Activated CD8-positive, alpha-beta memory T cell treated with anti-CD3 and anti-CD28 coated beads for 36 hours (primary cell): ENCODE results near the gene REEP5. TPM values are rescaled to one million over a fixed set of nuclear protein-coding genes. Genes with fewer than 3 reads are reported as not detected.
"Not testable (repeated sequence)": the region's sequence is repeated elsewhere in the genome, so short reads cannot be mapped to it uniquely, and the experiment has no call there.

Experiments
- CTCF ChIA-PET: fragments of 350-600 bp; sonication (Branson Sonifier 250); formaldehyde crosslinking; loops from one replicate; lab custom pipeline; 2021; ENCODE audit warnings: antibody characterized with exemption; lab: Charles Lee
- POLR2A ChIA-PET: fragments of 350-600 bp; sonication (Branson Sonifier 250); formaldehyde crosslinking; loops from one replicate; lab custom pipeline; 2021; ENCODE audit warnings: antibody characterized with exemption; lab: Charles Lee
- total RNA-seq, 2 experiments: library from RNA; stranded (reverse); gene quantifications; one replicate each; pipeline ENCODE4 v1.2.3, GENCODE V29; 2021

The REEP5 gene
- 10 to 100 TPM; 70.2 to 70.7 TPM for total RNA-seq

DNA sequence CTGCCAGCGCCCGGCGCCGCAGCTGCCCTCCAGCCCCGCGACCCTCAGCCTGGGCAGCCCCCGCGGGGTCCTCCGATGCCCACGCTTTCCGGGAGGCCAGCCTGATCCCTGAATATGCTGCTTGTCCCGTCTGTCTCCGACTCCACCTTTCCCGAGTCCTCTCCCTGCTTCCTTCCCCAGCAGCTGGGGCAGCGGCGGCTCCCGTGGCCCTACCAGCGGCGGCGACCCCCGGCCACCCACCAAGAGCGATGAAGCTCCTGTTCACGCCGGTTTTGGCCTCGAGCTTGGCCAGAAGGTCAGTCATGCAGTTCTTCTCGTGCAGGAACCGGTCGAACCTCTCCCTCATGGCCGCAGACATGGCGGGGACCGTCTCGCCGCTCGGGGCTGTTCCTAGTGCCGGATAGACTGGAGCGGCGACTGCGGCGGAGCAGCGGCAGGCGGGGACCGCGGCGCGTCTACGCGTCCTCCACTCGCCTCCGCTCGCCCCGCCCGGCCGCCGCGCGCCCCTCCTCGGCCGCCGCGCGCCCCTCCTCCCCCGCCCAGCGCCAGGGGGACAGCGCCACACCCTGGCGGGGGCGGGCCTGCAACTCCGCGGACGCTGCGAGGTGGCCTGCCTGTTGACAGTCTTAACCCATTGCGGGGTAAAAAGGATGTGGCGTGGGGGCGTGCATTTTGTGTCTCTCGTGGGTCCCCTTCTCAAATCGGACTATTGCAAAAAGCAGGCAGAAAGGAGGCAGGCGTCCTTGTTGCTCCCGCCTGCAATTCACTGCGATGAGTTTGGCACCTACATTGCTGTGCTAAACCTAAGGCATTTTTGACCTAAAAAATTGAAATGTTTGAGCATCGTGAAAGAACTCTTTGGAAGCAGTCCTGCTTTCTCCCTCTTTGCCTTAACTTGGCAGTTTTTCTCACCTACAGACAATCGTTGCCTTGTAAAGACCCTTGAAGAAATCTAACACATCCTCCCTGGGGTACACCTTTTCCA is at the start of gene REEP5:
TSS of gene REEP5 (minus strand) at position 395 of the 985 bp plus-strand sequence. CDS start at position 358, 37 bp downstream.
- CTCF ChIA-PET, result interaction anchor here (0.8 to 3.0 kb wide), 8 partner anchors 28 to 110 kb away, joined by 3 to 14 read pairs (median 4); partner anchors contain the start of gene DCP2
- POLR2A ChIA-PET, result interaction anchor here (0.6 to 2.4 kb wide), 7 partner anchors 9 to 151 kb away, joined by 3 to 13 read pairs (median 3); partner anchors contain the start of gene DCP2

DNA sequence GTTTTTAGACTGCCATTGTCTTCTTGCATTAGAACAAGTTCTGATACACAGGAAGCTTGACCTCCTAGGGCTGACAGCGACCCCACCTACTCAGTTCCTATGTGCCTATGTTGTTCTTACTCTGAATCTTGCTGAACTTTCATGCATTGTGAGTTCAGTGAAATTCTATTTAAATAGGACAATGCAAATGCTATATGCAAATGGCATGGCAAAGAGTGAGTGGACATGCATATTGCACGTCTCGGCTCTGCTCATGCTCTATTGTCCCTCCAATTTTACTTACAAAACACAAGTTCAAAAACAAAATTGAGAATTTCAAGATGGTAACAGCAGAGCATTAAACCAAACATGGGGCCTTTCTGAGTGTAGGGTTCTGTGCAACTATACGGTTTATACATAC is 49.2 kb upstream of the REEP5 start:
- CTCF ChIA-PET, result no interaction called here
- POLR2A ChIA-PET, result no interaction called here

DNA sequence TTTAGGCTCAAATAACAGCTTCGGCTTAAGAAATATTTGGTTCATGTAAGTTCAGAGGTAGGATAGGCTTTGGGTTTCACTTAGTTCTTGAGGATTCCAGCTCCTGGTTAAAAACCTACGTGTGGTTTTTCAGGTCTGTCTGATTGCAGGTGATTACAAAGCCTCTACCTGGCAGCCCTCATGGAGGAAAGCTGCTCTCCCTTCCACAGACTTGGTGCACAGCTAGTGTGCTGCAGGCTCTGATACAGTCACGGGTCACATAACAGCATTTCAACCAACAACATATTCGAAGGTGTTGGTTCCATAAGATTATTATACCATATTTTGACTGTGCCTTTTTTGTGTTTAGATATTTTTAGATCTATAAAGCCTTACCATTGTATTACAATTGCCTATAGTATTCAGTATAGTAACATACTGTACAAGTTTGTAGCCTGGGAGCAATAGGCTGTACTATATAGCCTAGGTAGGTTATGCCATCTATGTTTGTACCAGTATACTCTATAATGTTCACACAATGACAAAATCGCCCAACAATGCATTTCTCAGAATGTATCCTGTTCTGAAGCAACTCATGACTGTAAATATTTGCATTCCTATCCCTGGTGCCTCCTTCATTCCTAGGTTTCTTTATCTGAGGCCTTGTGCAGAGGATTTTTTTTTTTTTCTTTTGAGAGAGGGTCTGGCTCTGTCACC is 46.5 kb upstream of the REEP5 start:
- CTCF ChIA-PET, result interaction anchor here (1.9 kb wide), 1 partner anchor 35 kb away, joined by 5 read pairs; no protein-coding TSS in a partner anchor
- POLR2A ChIA-PET, result interaction anchor here (2.2 kb wide), 1 partner anchor 8 kb away, joined by 9 read pairs; the partner anchor contains the start of gene DCP2

DNA sequence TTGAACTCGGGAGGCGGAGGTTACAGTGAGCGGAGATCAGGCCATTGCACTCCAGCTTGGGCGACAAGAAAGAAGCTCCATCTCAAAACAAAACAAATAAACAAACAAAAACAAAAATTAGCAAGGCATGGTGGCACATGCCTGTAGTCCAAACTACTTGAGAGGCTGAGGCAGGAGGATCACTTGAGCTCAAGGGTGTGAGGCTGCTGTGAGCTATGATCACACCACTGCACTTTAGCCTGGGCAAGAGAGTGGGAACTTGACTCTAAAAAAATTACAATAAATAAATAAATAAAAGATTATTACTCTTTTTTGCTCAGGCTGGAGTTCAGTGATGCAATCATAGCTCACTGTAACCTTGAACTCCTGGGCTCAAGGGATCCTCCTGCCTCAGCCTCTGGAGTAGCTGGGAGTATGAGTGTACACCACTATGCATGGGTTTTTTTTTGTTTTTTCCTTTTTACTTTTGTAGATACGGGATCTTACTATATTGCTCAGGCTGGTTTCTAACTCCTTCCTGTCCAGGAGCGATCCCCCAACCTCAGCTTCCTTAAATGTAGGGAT is 45.6 kb upstream of the REEP5 start:
- POLR2A ChIA-PET, result interaction anchor here (2.2 kb wide), 1 partner anchor 9 kb away, joined by 9 read pairs; the partner anchor contains the start of gene DCP2
- CTCF ChIA-PET, result no interaction called here

- ChIA-PET POLR2A (interaction anchor here (2.2 kb wide), 1 partner anchor 11 kb away, joined by 9 read pairs; the partner anchor contains the start of gene DCP2), CTCF (interaction anchor here (0.6 to 1.9 kb wide), 4 partner anchors 11 to 50 kb away, joined by 3 to 7 read pairs (median 4); partner anchors contain the start of genes DCP2 and REEP5)
Measured at GRCh38 chr5:112965733-112966306, 43.8 kb upstream of the REEP5 start.

DNA sequence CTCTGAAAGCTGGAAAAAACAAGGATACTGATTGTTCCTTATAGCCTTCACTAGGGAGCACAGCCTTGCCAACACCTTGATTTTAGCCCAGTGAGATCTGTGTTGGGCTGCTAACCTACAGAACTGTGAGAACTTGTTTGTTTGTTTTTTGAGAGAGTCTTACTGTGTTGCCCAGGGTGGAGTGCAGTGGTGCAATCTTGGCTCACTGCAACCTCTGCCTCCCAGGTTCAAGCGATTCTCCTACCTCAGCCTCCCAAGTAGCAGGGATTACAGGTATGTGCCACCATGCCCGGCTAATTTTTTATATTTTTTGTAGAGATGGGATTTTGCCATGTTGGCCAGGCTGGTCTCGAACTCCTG is 41.3 kb upstream of the REEP5 start:
- CTCF ChIA-PET, result interaction anchor here (1.7 kb wide), 2 partner anchors 14 to 41 kb away, joined by 4 to 9 read pairs; partner anchors contain the start of gene REEP5
- POLR2A ChIA-PET, result interaction anchor here (1.2 kb wide), 1 partner anchor 42 kb away, joined by 3 read pairs; no protein-coding TSS in a partner anchor

- POLR2A ChIA-PET, result no interaction called here
- CTCF ChIA-PET, result interaction anchor here (0.6 to 1.6 kb wide), 2 partner anchors 15 to 35 kb away, joined by 4 read pairs; partner anchors contain the start of gene DCP2
Measured at GRCh38 chr5:112960863-112961504, 39.0 kb upstream of the REEP5 start.

- POLR2A ChIA-PET, result no interaction called here
- CTCF ChIA-PET, result interaction anchor here (0.6 to 1.6 kb wide), 3 partner anchors 16 to 71 kb away, joined by 3 to 4 read pairs (median 4); partner anchors contain the start of gene DCP2
Measured at GRCh38 chr5:112960315-112960714, 38.3 kb upstream of the REEP5 start.

DNA sequence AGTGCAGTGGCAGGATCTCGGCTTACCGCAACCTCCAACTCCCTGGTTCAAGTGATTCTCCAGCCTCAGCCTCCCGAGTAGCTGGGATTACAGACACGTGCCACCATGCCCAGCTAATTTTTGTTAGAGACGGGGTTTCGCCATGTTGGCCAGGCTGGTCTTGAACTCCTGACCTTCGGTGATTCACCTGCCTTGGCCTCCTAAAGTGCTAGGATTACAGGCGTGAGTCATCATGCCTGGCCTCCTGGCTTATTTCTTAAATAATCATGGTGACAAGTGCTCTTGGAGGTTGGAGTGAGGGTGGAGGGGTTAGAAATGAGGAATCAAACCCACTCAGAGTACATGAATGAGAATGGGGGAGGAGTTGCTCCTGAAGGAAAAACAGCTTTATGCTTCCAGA is 37.8 kb upstream of the REEP5 start:
- POLR2A ChIA-PET, result not testable (repeated sequence)
- CTCF ChIA-PET, result interaction anchor here (0.6 to 0.9 kb wide), 2 partner anchors 34 to 71 kb away, joined by 3 to 4 read pairs; no protein-coding TSS in a partner anchor

- POLR2A ChIA-PET, result no interaction called here
- CTCF ChIA-PET, result no interaction called here
Measured at GRCh38 chr5:112958093-112959088, 36.4 kb upstream of the REEP5 start.

DNA sequence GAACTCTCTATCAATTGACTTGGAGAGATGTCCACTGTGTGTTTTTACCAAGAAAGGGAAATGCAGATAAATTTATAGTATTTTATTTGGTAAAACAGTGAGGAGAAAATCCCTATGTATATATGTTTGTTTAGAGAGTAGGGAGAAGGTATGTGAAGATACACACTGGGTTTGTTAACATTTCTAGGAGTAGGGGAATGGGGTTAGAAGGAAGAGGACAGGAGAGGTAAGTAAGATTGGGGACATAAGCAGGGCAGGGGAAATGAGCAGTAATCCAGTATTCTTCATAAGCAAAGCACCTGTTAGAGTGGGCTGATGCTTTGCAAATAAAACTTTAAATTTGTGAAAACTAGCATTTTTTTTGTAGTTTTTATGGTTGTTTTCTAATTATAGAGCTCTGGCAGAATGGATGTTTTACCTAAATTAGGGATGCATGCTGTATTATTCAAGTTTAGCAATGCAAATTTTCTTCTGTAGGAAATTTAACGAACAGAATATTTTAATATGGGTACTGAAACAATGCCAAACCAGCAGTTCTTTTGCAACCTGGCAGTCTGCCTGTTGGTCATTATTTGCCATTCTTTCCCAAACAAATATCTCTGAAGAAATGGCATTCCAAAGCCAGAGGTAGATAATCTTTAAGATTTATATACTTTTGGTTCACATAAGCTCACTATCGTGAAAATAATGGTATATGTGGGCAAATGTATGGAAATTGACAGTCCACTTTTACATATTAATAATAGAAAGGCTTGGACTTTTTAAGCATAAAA is 35.2 kb upstream of the REEP5 start:
- ChIA-PET CTCF (no interaction called here), POLR2A (no interaction called here)

DNA sequence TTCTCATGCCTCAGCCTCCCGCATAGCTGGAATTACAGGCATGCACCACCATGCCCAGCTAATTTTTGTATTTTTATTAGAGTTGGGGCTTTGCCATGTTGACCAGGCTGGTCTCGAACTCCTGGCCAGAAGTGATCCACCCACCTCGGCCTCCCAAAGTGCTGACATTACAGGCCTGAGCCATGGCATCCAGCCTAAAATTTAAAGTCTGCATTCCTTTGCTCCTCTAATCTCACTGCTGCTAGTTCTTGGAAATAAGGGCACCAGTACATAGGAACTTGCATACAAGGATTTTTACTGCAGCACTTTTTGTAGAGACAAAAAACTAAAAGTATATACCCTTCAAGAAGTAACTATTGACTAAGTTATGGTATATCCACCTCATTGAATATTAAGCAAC is 34.6 kb upstream of the REEP5 start:
- ChIA-PET CTCF (no interaction called here), POLR2A (no interaction called here)

DNA sequence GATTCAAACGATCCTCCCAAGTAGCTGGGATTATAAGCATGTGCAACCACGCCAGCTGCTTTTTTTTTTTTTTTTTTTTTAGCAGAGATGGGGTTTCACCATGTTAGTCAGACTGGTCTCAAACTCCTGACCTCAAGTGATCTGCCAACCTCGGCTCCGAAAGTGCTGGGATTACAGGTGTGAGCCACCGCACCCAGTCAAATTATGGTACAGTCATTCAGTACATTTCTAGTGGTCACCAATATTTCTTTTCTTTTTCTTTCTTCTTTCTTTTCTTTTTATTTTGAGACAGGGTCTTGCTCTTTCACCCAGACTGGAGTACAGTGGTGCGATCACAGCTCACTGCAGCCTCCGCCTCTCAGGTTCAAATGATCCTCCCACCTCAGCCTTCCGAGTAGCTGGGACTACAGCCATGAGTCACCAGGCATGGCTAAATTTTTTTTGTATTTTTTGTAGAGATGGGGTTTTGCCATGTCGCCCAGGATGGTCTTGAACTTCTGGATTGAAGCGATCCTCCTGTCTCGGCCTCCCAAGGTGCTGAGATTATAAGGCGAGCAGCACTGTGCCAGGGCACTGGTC is 29.2 kb upstream of the REEP5 start:
- ChIA-PET POLR2A (interaction anchor here (0.6 to 0.9 kb wide), 8 partner anchors 8 to 1632 kb away, joined by 3 to 6 read pairs (median 4); partner anchors contain the start of gene DCP2), CTCF (interaction anchor here (0.6 to 1.5 kb wide), 5 partner anchors 14 to 1638 kb away, joined by 3 to 6 read pairs (median 3); partner anchors contain the start of gene DCP2)

GRCh38 chr5:112948458-112948857 is 26.4 kb upstream of the REEP5 start:
- CTCF ChIA-PET, result interaction anchor here (1.9 kb wide), 1 partner anchor 16 kb away, joined by 4 read pairs; no protein-coding TSS in a partner anchor
- POLR2A ChIA-PET, result no interaction called here

DNA sequence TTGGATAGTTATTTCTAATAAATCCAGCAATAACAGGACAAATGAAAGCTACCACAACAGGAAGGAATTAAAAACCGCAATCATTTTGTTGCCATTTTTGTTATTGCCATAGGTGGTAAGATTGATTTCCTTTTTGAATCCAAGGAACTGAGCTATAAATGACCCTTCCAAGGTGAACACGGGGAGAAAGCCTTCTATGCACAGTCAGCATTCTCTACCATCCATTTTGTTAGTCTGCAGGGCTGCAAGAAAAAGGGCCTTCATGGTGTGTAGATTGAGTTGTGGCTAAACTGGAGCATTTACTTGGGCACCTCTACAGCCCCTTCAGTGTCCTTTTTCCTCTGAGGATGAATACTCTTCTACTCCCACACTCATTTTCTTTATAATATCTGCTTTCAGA is 18.6 kb upstream of the REEP5 start:
- ChIA-PET CTCF (no interaction called here), POLR2A (no interaction called here)

DNA sequence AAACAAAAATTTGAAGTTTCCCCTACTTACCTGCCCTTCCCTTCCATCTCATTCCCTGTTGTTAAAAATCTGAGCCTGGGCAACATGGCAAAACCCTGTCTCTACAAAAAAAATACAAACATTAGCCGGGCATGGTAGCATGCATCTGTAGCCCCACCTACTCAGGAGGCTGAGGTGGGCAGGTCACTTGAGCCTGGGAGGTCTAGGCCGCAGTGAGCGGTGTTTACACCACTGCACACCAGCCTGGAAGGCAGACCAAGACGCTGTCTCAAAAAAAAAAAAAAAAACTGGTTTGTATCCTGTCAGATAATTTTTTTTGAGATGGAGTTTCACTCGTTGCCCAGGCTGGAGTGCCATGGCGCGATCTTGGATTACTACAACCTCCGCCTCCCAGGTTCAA is 16.3 kb upstream of the REEP5 start:
- POLR2A ChIA-PET, result no interaction called here
- CTCF ChIA-PET, result no interaction called here
